Measurements from ENCODE around the gene UXS1.

The UXS1 gene

GRCh38 chr2:106127776-106128268, 66.3 kb downstream of the UXS1 start:
- DNase-seq = no peak

- DNase-seq = no peak
These were observed 66.8 kb downstream of the UXS1 start for GRCh38 chr2:106127282-106127771.

DNA sequence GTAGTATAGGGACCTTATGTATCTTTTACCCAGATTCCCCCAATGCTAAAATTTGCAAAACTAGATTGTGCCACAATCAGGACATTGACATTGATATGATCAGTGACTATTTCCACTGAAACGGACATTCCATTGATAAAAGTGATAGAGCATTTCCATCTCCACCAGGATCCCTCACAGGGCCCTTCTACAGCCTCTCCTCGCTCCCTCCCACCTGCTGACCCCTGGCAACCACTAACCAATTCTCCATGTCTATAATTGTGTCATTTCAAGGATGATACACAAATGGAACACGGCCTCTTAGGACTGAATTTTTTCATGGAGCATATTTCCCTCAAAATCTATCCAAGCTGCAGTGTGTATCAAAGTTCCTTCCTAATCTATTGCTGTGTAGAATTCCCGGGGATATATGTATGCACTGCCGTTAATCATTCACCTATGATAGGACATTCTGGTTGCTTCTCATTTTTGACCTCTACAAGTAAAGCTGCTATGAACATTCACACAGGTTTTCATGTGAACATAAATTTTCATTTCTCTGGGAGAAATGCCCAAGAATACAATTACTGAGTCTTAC, 67.3 kb downstream of the UXS1 start:
- no peak for DNase-seq

GRCh38 chr2:106126295-106126694, 67.8 kb downstream of the UXS1 start:
- DNase-seq = no peak

DNA sequence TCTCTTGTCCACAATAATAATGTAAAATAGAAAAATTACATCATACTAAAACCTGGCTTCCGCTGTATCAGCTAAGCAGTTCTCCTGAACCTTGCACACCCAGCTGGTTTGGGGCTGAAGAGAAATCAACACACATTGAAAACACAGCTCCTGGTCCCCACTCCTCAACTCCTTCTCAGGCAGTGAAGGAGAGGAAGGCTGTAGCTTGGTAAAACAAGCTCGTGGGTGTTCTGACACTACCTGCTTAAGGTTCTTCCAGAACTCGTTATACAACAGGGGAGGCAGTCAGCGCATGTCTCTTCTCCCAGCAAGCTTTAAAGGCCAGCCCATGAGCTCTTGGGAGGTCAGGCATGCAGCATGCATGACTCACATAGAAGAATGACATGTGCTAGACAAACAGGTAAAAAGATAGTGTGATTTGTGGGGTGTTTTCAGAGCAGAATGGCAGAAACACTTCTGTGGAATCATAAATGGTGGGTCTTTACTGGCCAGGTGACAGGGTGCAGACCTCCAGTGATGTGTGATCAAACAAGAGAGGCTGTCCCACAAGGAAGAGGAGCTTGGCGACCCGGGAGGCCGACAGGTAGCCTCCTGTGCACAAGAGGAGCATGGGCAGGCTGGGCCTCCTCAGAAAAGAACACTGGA, 69.1 kb downstream of the UXS1 start:
- no peak for DNase-seq

DNA sequence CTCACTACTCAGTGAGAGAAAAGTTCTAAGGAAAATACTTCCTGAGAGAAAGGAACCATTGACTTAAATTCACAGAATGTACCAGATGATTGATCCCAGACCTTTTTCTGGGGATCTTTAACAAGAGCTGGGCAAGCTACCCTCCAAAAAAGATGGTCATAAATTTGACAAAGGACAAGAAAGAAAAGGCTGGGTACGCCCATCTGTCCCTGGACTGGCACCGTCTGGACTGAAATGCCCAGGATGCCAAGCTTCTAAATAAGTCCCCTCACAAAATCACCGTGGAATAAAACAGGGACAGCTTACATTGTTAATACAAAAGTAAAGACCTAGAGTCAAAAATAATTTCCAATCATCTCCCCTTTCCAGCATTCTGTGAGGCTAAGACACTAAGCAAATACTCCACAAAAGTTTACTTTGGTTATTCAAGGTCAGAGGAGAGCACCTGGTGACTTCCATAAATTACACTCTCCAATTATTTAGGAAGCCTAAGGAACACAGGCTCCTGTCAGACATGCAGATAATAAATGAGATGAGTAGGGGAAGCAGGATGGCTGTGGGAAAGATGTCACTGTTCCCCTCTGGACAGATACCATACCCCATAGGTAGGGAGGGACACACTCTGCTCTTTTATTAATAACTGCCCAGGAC, 69.9 kb downstream of the UXS1 start:
- no peak for DNase-seq

DNA sequence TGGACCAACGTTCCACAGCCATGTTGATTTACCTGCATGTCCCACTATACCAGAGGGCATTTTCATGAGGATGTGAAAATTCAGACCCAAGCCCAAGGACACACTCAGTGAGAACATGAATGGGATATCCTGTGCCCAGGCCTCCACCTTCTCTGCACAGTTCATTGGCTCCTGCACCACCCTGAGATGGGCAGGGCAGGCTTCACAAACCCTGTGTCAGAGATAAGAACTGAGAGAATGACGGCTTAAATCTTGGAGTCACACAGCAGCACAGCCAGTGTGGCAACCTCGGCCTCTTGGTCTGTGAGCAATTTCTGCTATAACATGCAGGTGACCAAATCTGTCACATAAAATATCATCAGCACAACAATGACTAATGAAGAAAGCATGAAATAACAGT, 71.9 kb downstream of the UXS1 start:
- DNase-seq = no peak

DNA sequence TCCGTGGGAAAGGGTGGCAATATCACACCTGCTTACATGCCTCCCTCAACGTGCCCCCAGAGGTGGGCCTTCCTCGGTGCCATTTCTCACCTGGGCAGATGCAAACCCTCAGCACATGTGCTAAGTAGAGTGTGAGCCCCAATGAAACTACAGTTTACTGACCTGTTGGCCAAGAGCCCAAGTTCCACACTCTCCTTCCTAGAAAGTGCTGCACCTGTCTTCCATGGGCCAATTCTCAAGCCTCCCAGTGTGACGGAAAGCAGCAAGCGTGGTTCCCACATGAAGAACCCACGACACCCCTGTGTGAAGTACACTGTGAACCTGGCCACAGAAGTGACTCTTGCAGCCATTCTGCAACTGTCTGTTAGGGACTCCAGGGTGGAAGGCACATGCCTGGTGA, 73.7 kb downstream of the UXS1 start:
- DNase-seq = no peak

- no peak for DNase-seq
These were observed 75.0 kb downstream of the UXS1 start for GRCh38 chr2:106119074-106119473.

GRCh38 chr2:106117882-106118684, 76.0 kb downstream of the UXS1 start:
- DNase-seq = no peak

DNA sequence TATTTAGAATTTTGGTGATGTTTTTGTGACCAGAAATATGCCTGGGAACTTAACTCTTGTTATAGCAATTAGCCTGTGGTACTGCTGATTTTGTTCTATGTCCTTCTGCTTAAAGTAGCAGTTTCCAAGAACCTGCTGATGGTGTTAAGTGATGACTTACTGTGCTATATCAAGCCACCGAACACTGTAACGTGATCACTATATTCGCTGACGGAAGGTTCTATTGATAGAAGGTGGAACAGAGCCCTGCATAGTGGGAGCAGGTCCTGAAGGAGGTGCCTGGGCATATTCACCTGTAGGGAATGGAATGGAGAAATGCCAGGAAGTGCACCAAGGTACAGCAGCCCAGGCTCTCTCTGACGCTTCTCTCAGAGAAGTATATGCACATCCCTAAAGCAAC, 76.8 kb downstream of the UXS1 start:
- DNase-seq = no peak

DNA sequence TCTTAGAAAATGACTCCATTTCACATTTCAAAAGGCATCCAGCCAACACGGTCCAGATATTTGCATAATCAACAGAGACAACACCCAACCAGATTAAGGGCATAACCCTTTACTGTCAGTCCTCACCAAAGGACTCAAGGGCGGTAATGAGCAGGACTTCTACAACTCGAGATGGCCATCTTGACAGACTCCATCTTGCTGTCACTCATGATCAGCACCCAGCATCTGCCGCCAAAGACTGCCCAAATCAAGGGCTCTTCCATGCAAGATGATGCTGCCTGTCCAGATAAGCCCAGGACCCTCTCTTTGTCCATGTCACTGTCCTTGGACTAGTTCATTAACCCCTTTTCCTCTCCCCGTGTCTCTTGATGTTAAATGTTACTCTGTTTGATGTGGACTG, 77.9 kb downstream of the UXS1 start:
- DNase-seq = no peak

GRCh38 chr2:106115665-106116064, 78.4 kb downstream of the UXS1 start:
- no peak for DNase-seq

DNA sequence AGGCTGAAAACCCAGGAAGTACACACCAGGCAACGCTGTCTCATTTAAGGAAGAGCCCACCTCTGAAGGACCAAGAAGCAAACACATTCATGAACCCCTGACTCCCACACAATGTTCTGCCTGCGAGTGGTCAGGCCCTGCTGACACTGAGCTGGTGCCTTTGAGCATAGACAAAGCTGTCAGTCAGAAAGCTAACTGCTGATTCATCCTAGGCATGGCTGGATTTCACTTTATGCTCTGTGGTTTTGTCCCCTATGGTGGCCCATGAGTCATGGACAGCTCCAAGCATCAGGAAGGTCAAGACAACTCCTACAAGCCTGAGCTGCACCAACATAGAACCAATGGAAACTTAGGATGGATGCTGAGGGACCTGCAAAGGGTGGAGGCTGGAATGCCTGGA, 78.9 kb downstream of the UXS1 start:
- DNase-seq = no peak

DNA sequence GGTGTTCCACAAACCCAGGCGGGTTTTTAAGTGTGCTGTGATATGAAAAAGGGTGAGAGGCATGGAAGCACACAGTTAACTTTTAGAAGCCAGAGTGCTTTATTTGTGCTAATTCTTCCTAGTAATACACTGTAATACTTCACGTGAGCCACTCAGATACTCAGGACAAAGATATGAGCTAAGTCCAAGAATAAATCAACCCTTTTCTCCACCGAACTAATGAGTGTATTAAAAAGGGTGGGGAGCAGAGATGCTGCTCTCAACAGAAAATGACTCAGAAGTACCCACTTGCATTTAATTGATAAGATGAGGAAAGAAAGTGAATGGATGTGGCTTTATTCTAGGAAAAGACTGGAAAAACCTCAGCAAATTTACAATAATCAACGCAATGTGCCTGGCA, 79.9 kb downstream of the UXS1 start:
- no peak for DNase-seq

GRCh38 chr2:106113361-106113966, 80.6 kb downstream of the UXS1 start:
- DNase-seq = no peak

- DNase-seq = no peak
These were observed 82.1 kb downstream of the UXS1 start for GRCh38 chr2:106111882-106112571.

GRCh38 chr2:106109675-106110424, 84.3 kb downstream of the UXS1 start:
- DNase-seq = no peak

GRCh38 chr2:106108791-106109190, 85.3 kb downstream of the UXS1 start:
- DNase-seq = no peak

DNA sequence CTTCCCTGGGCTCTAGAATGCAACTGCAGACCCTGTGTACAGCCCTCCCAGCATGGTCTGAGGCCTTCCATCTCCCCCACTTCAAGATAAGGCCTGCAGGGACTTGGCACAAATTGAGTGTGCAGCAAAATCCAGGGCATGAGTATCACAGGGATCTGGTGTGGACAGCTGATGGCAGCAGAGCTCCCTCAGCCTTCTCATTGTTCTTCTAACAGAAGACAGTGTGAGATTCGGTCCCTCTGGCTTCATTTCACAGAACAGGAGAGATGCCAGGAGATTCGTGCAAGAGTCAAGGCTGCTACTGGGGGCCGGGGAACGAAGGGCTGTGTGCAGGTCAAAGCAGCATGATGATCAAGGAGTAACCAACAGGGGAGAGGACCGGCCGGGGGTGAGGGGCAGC, 85.8 kb downstream of the UXS1 start:
- no peak for DNase-seq

DNA sequence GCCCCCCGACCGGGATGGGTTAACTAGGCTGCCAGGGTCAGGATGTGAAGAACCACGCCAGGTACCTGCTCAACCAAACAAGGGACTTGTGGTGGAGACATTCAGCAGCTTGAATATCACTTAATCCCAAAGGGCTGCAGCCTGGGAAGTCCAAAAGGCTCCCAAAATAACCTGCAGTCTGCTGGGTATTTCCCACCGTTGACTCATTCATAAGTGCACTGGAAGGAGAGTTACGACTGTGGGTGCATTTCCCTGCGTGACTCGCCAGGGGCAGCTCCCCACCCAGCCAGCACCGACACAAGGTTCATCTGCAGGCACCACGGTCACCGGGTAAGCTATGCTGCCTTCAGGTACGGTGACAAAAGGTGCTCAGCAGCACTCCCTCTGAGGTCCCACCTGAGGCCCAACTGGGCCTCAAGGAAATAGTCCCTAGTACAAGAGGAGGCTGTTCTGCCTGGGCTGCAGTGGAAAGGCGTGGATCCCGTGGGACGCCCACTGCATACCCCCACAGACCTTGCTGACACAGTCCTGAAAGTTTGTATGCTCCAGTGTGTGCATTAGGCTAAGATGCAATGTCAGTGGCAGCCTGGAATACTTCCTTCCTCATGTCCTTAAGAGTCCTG, 86.5 kb downstream of the UXS1 start:
- DNase-seq = no peak
